Prostate gland (tissue), 2 donors: ENCODE measurements around the gene ENAH. TPM values are rescaled to one million over a fixed set of nuclear protein-coding genes. Genes with fewer than 3 reads are reported as not detected.

Experiments used
- DNase-seq: peaks from one replicate; pipeline ENCODE4 v3.0.0-alpha.2; 2019; ENCODE audit warnings: low spot score
- H3K27ac ChIP-seq, 2 donors: fragments of 200-600 bp; sonication (generic); 2 replicates each; pipeline ENCODE4 v1.5.1; 2017 to 2019
- H3K27me3 ChIP-seq: fragments of 200-600 bp; sonication (generic); replicated peaks from 2 replicates; pipeline ENCODE4 v1.5.1; 2019; ENCODE audit not compliant: insufficient read depth
- H3K36me3 ChIP-seq, 2 donors: fragments of 200-600 bp; sonication (generic); 1 replicate in 1 of 2; 2 replicates in 1 of 2; pipeline versions ENCODE4 v1.5.1 to v1.8.1; 2017 to 2019
- H3K4me1 ChIP-seq: fragments of 200-600 bp; sonication (generic); replicated peaks from 2 replicates; pipeline ENCODE4 v1.5.1; 2019
- H3K4me3 ChIP-seq, 2 donors: fragments of 200-600 bp; sonication (generic); 2 replicates each; pipeline ENCODE4 v1.5.1; 2017 to 2019
- H3K9me3 ChIP-seq: fragments of 200-600 bp; sonication (generic); 2 replicates; pipeline ENCODE4 v1.5.1; 2017
- POLR2A ChIP-seq: fragments of 450-650 bp; IDR thresholded peaks from one replicate; pipeline ENCODE4 v1.6.1; 2016; ENCODE audit warnings: antibody characterized with exemption, mild to moderate bottlenecking
- POLR2AphosphoS5 ChIP-seq: sonication (generic); formaldehyde crosslinking; IDR thresholded peaks from one replicate; pipeline ENCODE4 v1.6.1; 2017; ENCODE audit warnings: antibody characterized with exemption
- WGBS: methylation state at CpG from one replicate; pipeline ENCODE4 v1.1.5; 2018; 5-methylcytosine and 5-hydroxymethylcytosine counted together
- intact Hi-C: fragments of 100-400 bp; cut with DNase I; formaldehyde crosslinking; loops from one replicate; pipeline ENCODE4 v1.14.2; 2022
- total RNA-seq, 2 donors: library from RNA; depleted of rRNA; stranded (reverse); fragments of >200 nt; gene quantifications; one replicate each; pipeline ENCODE4 v1.1.0, GENCODE V29; 2016
- TF ChIP-seq, protein P1 (sequence below), 4 experiments: fragments of 200-600 bp in 2 of 4; fragments of 450-650 bp in 2 of 4; sonication (generic) in 2 of 4; IDR thresholded peaks; 1 replicate in 3 of 4; 2 replicates in 1 of 4; pipeline ENCODE4 v1.5.1; 2016 to 2019; ENCODE audit warnings: antibody characterized with exemption in 4 of 4, mild to moderate bottlenecking in 2 of 4, moderate library complexity in 2 of 4

The ENAH gene
- total RNA-seq, 2 donors from 2014 or later, result 36.4 to 93.6 TPM

DNA sequence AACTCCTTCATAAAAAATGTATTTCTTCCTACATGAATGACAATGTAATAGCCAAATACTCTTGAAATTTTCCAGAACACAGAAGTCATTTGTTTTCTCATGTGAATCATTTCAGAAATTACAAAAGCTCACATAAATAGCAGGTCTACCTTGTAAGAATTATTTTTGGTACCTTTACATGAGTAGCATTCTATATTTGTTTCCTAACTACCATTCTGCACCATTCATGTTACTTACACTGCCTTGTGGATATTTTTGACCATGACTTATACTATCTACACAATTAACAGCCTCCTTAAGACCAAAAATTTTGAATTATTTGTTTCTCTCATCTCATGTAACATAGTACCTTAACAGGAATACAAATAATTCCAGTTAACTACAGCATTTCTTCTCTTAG lies 109.6 kb downstream of the ENAH start:
- no peak for DNase-seq
- Histone ChIP-seq H3K27ac (no peak overlapping the region), H3K9me3 (no peaks in the 10 kb centered on the region), H3K27me3 (no peaks in the 10 kb centered on the region), H3K4me3 (no peak overlapping the region), H3K4me1 (no peaks in the 10 kb centered on the region), H3K36me3 (no peaks in the 10 kb centered on the region)
- intact Hi-C loops, result no loop called here
- no peak for TF ChIP-seq POLR2AphosphoS5
- no peak for TF ChIP-seq POLR2A
- TF ChIP-seq, protein P1, sequence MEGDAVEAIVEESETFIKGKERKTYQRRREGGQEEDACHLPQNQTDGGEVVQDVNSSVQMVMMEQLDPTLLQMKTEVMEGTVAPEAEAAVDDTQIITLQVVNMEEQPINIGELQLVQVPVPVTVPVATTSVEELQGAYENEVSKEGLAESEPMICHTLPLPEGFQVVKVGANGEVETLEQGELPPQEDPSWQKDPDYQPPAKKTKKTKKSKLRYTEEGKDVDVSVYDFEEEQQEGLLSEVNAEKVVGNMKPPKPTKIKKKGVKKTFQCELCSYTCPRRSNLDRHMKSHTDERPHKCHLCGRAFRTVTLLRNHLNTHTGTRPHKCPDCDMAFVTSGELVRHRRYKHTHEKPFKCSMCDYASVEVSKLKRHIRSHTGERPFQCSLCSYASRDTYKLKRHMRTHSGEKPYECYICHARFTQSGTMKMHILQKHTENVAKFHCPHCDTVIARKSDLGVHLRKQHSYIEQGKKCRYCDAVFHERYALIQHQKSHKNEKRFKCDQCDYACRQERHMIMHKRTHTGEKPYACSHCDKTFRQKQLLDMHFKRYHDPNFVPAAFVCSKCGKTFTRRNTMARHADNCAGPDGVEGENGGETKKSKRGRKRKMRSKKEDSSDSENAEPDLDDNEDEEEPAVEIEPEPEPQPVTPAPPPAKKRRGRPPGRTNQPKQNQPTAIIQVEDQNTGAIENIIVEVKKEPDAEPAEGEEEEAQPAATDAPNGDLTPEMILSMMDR (IDR thresholded peaks at IDR 0.05), result no peak

DNA sequence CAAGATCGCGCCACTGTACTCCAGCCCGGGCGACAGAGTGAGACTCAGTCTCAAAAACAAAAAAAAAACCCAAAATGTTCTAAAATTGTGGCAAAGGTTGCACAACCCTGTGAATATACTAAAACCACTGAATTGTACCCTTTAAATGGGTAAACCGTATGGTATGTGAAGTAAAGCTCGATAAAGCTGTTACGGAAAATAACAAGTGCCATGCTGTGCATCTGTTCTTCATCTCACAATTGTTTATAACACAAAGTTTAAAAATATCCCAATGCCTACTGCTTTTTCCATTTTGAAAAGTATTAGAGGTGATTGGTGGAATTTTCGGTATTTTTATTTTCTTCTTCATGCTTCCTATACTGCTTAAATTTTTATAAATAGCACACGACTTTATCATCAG lies 111.5 kb downstream of the ENAH start:
- Histone ChIP-seq H3K4me3 (no peak overlapping the region), H3K27me3 (no peaks in the 10 kb centered on the region), H3K9me3 (no peaks in the 10 kb centered on the region), H3K36me3 (no peaks in the 10 kb centered on the region), H3K27ac (no peak overlapping the region), H3K4me1 (no peaks in the 10 kb centered on the region)
- TF ChIP-seq POLR2A, result no peak
- TF ChIP-seq POLR2AphosphoS5, result no peak
- TF ChIP-seq, protein P1 (IDR thresholded peaks at IDR 0.05), result no peak
- 96% methylated on average over 9 of the region's 9 CpGs for WGBS
- intact Hi-C loops, result no loop called here
- no peak for DNase-seq

DNA sequence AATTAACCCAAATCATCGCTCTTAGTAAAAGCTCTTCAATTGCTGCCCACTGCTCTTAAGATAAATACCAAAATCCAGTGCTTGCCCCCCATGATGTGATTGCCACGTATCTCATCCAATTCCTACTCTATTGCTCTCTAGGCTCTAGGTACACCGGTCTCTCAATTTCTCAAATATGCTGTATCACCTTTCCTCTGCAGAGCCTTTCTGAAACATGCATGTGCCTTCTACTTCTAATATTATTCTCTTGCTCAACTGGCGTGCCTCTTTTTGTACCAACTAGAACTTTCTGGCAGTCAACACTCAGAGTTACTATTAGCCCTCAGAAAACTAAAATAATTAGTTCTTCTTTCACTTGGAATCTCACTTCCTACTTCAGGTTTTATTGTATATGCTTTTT lies 113.3 kb downstream of the ENAH start:
- 97% methylated on average over 4 of the region's 4 CpGs for WGBS
- H3K4me1 ChIP-seq, result no peaks in the 10 kb centered on the region
- H3K9me3 ChIP-seq, result no peaks in the 10 kb centered on the region
- no peak overlapping the region for H3K4me3 ChIP-seq
- H3K27ac ChIP-seq, result no peak overlapping the region
- intact Hi-C loops, result no loop called here
- DNase-seq, result no peak
- no peak for TF ChIP-seq POLR2A
- TF ChIP-seq POLR2AphosphoS5, result no peak
- TF ChIP-seq, protein P1 (IDR thresholded peaks at IDR 0.05), result no peak
- no peaks in the 10 kb centered on the region for H3K27me3 ChIP-seq
- H3K36me3 ChIP-seq, result no peaks in the 10 kb centered on the region

DNA sequence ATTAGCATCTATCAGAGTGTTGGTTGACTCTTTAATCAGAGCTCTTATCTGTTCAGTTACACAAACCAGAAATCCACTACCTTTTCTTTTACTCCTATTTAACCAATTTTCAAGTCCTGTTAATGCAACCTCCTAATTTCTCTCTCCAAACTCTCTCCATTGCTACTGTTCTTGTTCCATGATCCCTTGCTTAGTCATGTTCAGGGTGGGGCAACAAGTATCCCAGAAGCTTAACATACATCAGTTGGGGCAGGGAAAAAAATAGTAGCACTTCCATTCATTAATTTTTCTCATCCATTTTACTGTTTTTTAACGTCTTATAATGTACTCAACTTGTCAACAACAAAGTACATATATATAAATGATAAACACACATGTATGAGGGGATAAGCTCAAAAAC lies 113.9 kb downstream of the ENAH start:
- no peaks in the 10 kb centered on the region for H3K4me1 ChIP-seq
- H3K9me3 ChIP-seq, result no peaks in the 10 kb centered on the region
- WGBS, result 68% methylated on average over 1 of the region's 1 CpG
- TF ChIP-seq, protein P1 (IDR thresholded peaks at IDR 0.05), result no peak
- H3K4me3 ChIP-seq, result no peak overlapping the region
- H3K27ac ChIP-seq, result no peak overlapping the region
- no peaks in the 10 kb centered on the region for H3K27me3 ChIP-seq
- no peaks in the 10 kb centered on the region for H3K36me3 ChIP-seq
- DNase-seq, result no peak
- intact Hi-C loops, result no loop called here

DNA sequence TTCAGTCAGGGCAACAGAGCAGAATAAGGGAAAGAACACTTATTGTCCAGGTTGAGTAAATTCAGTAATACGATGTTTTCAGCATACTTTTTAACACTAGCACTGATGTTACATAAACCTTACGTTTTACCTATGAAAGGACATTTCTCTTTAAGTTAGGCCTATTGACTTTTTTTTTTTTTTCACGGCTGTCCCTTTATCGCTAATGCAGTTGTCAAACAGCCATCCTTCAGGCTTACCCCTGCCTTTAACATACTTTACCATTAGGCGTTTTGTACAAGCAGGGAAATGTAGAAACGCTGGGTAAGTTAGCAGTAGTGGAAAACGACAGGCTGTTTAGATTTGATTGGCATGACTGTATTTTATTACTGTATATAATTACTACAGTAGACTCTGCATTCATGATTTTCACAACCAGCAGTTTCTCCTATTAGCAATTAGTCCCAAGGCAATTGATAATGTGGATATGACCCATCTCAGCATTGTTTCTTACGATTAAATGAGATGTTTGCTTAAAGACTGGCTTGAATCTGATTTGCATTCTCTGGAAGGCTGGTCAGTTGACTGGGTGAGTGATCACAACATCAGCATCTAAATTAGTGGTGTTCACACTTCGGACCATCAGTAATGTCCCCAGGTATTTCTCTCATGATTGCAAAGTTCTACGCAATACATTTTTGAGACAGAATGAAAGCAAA lies 115.2 kb downstream of the ENAH start:
- no peaks in the 10 kb centered on the region for H3K36me3 ChIP-seq
- no peaks in the 10 kb centered on the region for H3K4me1 ChIP-seq
- no peaks in the 10 kb centered on the region for H3K9me3 ChIP-seq
- TF ChIP-seq, protein P1 (IDR thresholded peaks at IDR 0.05), result no peak
- TF ChIP-seq POLR2A, result no peak
- TF ChIP-seq POLR2AphosphoS5, result no peak
- DNase-seq, result no peak
- 84% methylated on average over 10 of the region's 10 CpGs for WGBS
- H3K4me3 ChIP-seq, result no peak overlapping the region
- no peaks in the 10 kb centered on the region for H3K27me3 ChIP-seq
- intact Hi-C loops, result no loop called here
- H3K27ac ChIP-seq, result no peak overlapping the region
